ENCODE results near the gene RAPGEF6. TPM values are rescaled to one million over a fixed set of nuclear protein-coding genes. Genes with fewer than 3 reads are reported as not detected.

RAPGEF6 gene
- total RNA-seq, 1 experiment from 2014 or later = 9.7 TPM

- no peaks in the 10 kb centered on the region for H3K79me2 ChIP-seq (ENCODE audit: low read length)
- no peak overlapping the region for H3K9ac ChIP-seq (ENCODE audit: low read length)
- no peak overlapping the region for H3K4me2 ChIP-seq (ENCODE audit: low read length)
- ChIA-PET POLR2A (ENCODE audit: unreplicated experiment) (no interaction called here), CTCF (no interaction called here)
- H3K4me1 ChIP-seq (ENCODE audit: insufficient read depth, low read length) = no peaks in the 10 kb centered on the region
- TF ChIP-seq EZH2 (IDR thresholded peaks at IDR 0.05; ENCODE audit: low read length, unreplicated experiment) = no peak
- intact Hi-C loops (cut with micrococcal nuclease) = no loop called here
- no peaks in the 10 kb centered on the region for H3K9me2 ChIP-seq (replicated peaks; ENCODE audit: low read length)
- H4K20me1 ChIP-seq (ENCODE audit: low read length) = no peaks in the 10 kb centered on the region
- H3K9me3 ChIP-seq (ENCODE audit: low read length) = no peaks in the 10 kb centered on the region
- no peaks in the 10 kb centered on the region for H3K27me3 ChIP-seq (ENCODE audit: low read length)
- DNase-seq (no peak), ATAC-seq (no peak)
- no peaks in the 10 kb centered on the region for H3F3A ChIP-seq (ENCODE audit: low read length, unreplicated experiment)
- no peak overlapping the region for H3K4me3 ChIP-seq (ENCODE audit: low read length)
- H3K27ac ChIP-seq (ENCODE audit: low read length) = no peak overlapping the region
- no peaks in the 10 kb centered on the region; the same call in 1 of the 2 replicates for H3K36me3 ChIP-seq (ENCODE audit: low read depth, low read length)
- H2AFZ ChIP-seq (ENCODE audit: low read length) = no peak overlapping the region
- BruUV-seq (replicated peaks) = no TSS peak
Observed at GRCh38 chr5:131664929-131665328, 29.9 kb upstream of the RAPGEF6 start.

- DNase-seq = no peak
Observed at GRCh38 chr5:131661933-131662332, 26.9 kb upstream of the RAPGEF6 start.

GRCh38 chr5:131659841-131660240 lies 24.8 kb upstream of the RAPGEF6 start:
- CTCF ChIA-PET = no interaction called here

More at GRCh38 chr5:131661933-131662332, 26.9 kb upstream of the RAPGEF6 start:
- Histone ChIP-seq H3K9ac (ENCODE audit: low read length) (no peak overlapping the region), H3K79me2 (ENCODE audit: low read length) (no peaks in the 10 kb centered on the region), H4K20me1 (ENCODE audit: low read length) (no peaks in the 10 kb centered on the region), H3F3A (ENCODE audit: low read length, unreplicated experiment) (no peaks in the 10 kb centered on the region), H2AFZ (ENCODE audit: low read length) (no peak overlapping the region), H3K9me3 (ENCODE audit: low read length) (no peaks in the 10 kb centered on the region), H3K27ac (ENCODE audit: low read length) (no peak overlapping the region), H3K27me3 (ENCODE audit: low read length) (no peaks in the 10 kb centered on the region), H3K4me2 (ENCODE audit: low read length) (no peak overlapping the region), H3K4me1 (ENCODE audit: insufficient read depth, low read length) (no peaks in the 10 kb centered on the region), H3K4me3 (ENCODE audit: low read length) (no peak overlapping the region), H3K9me2 (replicated peaks; ENCODE audit: low read length) (no peaks in the 10 kb centered on the region), H3K36me3 (ENCODE audit: low read depth, low read length) (no peaks in the 10 kb centered on the region; the same call in 1 of the 2 replicates)
- no peak for ATAC-seq
- TF ChIP-seq EZH2phosphoT487 (IDR thresholded peaks at IDR 0.05; ENCODE audit: borderline replicate concordance, low read length) (no peak), EZH2 (IDR thresholded peaks at IDR 0.05; ENCODE audit: low read length, unreplicated experiment) (no peak), CTCF (conservative IDR thresholded peaks at IDR 0.05; ENCODE audit: low read depth, low read length) (no peak)
- intact Hi-C loops (cut with micrococcal nuclease) = no loop called here
- ChIA-PET CTCF (no interaction called here), POLR2A (ENCODE audit: unreplicated experiment) (no interaction called here)
- BruUV-seq (replicated peaks) = no TSS peak

More at GRCh38 chr5:131659841-131660240, 24.8 kb upstream of the RAPGEF6 start:
- Histone ChIP-seq H3F3A (ENCODE audit: low read length, unreplicated experiment) (no peaks in the 10 kb centered on the region), H3K36me3 (ENCODE audit: low read depth, low read length) (no peaks in the 10 kb centered on the region; the same call in 1 of the 2 replicates), H3K79me2 (ENCODE audit: low read length) (no peaks in the 10 kb centered on the region), H3K27me3 (ENCODE audit: low read length) (no peaks in the 10 kb centered on the region), H3K4me1 (ENCODE audit: insufficient read depth, low read length) (no peaks in the 10 kb centered on the region), H3K9me3 (ENCODE audit: low read length) (no peaks in the 10 kb centered on the region), H3K4me2 (ENCODE audit: low read length) (no peak overlapping the region), H4K20me1 (ENCODE audit: low read length) (no peaks in the 10 kb centered on the region), H3K4me3 (ENCODE audit: low read length) (no peak overlapping the region), H3K9me2 (replicated peaks; ENCODE audit: low read length) (no peaks in the 10 kb centered on the region), H2AFZ (ENCODE audit: low read length) (no peak overlapping the region), H3K27ac (ENCODE audit: low read length) (no peak overlapping the region), H3K9ac (ENCODE audit: low read length) (no peak overlapping the region)
- BruUV-seq (replicated peaks) = no TSS peak
- no peak for TF ChIP-seq CTCF (conservative IDR thresholded peaks at IDR 0.05; ENCODE audit: low read depth, low read length)
- no peak for TF ChIP-seq EZH2phosphoT487 (IDR thresholded peaks at IDR 0.05; ENCODE audit: borderline replicate concordance, low read length)
- TF ChIP-seq EZH2 (IDR thresholded peaks at IDR 0.05; ENCODE audit: low read length, unreplicated experiment) = no peak
- ATAC-seq (no peak), DNase-seq (no peak)
- POLR2A ChIA-PET (ENCODE audit: unreplicated experiment) = no interaction called here
- intact Hi-C loops (cut with micrococcal nuclease) = no loop called here
